ENCODE measurements around the gene IFNA14.
"Not testable (repeated sequence)": the region's sequence is repeated elsewhere in the genome, so short reads cannot be mapped to it uniquely, and the experiment has no call there.

IFNA14 gene

DNA sequence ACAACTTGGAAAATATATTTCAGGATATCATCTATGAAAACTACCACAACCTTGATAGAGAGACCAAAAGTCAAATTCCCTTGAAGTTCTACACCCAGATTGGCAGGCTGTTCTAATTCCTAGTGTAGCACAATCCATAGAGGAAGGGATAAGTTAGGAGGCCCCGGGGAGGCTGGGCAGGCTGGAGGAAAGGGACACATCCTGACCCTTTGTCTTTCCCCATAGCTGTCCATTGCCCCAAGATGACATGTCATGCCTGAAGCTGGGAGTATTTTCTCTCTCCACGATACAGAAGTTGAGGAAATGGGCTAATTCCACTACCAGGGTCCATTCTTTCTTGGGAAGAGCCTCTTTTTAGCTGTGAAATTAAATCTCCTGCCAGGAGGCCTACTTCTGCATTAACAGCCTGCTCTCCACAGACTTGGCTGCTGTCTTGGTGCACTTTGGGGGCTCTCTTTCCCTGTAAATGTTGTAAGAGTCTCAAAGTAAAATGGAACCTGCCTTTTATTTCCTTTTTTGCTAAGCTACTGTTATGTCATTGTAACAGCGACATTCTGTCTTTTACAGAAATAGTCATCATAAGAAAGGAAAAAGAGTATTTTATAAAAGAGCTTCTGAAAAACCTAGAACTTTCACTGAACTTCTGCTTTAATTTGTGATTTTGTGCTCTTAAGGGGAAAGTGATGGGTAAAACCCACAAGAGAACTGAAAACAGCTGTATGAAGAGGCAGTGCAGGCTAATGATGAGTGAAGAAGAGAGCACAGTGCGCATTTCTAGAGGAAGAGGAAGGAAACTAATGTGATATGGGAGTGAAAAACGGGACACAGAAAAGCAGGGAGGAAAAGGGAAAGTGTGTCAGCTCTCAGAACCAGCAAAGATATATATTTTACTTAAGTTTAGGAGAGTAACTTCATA, 26.1 kb downstream of the IFNA14 start:
- DNase-seq, result not testable (repeated sequence)

- DNase-seq, result not testable (repeated sequence)
Measured at GRCh38 chr9:21212160-21212559, 27.6 kb downstream of the IFNA14 start.

DNA sequence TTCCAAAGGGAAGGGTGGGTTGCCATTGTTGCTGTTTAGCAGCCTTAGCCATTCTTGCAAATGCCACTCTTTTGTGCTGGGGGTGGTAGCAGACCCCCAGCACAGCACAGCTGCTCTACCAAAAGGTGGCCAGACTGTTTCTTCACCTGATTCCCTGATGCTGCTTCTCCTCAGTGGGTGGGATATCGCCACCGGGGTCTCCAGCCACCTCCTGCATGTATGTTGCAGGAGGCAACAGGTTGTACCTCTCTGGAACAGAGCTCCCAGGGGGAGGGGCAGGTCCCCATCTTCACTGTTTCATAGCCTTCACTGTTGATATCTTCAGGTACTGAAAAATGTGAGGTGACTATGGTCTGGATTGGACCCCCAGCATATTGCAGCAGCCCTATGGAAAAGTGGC, 29.0 kb downstream of the IFNA14 start:
- not testable (repeated sequence) for DNase-seq

GRCh38 chr9:21210311-21210710, 29.5 kb downstream of the IFNA14 start:
- DNase-seq, result no peak

DNA sequence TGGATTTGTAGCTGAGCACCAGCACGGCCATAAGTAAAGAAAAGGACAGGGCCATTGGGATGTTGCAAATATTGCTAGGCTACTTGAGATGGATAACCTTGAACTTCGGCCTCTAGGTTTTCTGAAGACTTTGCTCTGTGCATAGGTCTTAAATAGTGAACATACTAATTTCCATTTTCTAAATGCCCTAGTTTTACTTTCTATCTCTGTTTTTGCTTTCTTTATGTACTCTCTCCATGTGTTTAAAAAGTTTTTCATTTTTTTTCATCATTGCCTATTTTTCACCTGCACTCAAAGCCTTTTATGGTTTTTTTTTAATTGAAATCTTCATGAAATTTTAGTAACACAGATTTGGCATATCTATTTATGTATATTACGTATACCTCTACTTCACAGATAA, 32.8 kb downstream of the IFNA14 start, which contains the start of gene IFNA10:
TSS of gene IFNA10 (minus strand) at position 101 of the 400 bp plus-strand sequence. CDS start at position 55, 46 bp downstream.
- not testable (repeated sequence) for DNase-seq

DNA sequence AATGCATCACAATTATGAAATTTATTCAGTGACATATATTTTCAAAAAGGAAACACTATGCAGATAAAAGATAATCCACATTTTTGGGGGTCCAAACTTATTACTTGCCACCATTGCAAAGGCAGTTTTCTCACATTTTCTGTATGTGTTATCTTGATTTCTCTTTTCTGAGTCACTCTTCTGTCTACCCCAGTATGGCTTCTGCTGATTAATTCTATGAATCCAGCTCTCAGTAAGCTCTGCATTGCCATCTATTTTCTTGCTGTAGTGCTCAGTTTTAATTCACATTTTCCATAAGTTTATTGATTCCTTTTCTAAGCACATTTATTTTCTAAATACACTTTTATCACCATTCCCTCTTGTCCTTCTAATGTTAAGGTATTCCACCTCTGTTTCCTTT, 34.6 kb downstream of the IFNA14 start:
- DNase-seq, result no peak

GRCh38 chr9:21202105-21202504, 37.7 kb downstream of the IFNA14 start, which contains the start of gene IFNA7:
Gene IFNA7, minus strand, starts transcription at chr9:21202205. Its CDS starts 40 bp downstream, at chr9:21202165.
- DNase-seq, result not testable (repeated sequence)

- not testable (repeated sequence) for DNase-seq
Measured at GRCh38 chr9:21194867-21195776, 44.7 kb downstream of the IFNA14 start.
